OCI-LY1 (cell line): ENCODE data around the gene USH2A.

Experiments
- CTCF ChIP-seq: fragments of 200-600 bp; sonication (generic), shearing (Covaris generic); IDR thresholded peaks from 2 replicates; pipeline ENCODE4 v1.5.1; 2017; ENCODE audit warnings: mild to moderate bottlenecking, antibody characterized with exemption, low read length, moderate library complexity, mixed read lengths
- EZH2 ChIP-seq: fragments of 200-600 bp; sonication (generic), shearing (Covaris generic); IDR thresholded peaks from 2 replicates; pipeline ENCODE4 v1.8.0; 2017; ENCODE audit warnings: borderline replicate concordance, mixed run types, mild to moderate bottlenecking, antibody characterized with exemption, low read length, moderate library complexity, mixed read lengths

GRCh38 chr1:215625949-215626348, 797.3 kb downstream of the USH2A start:
- TF ChIP-seq CTCF (no peak), EZH2 (no peak)
